Measurements from ENCODE around the gene ATP11A.

The ATP11A gene

DNA sequence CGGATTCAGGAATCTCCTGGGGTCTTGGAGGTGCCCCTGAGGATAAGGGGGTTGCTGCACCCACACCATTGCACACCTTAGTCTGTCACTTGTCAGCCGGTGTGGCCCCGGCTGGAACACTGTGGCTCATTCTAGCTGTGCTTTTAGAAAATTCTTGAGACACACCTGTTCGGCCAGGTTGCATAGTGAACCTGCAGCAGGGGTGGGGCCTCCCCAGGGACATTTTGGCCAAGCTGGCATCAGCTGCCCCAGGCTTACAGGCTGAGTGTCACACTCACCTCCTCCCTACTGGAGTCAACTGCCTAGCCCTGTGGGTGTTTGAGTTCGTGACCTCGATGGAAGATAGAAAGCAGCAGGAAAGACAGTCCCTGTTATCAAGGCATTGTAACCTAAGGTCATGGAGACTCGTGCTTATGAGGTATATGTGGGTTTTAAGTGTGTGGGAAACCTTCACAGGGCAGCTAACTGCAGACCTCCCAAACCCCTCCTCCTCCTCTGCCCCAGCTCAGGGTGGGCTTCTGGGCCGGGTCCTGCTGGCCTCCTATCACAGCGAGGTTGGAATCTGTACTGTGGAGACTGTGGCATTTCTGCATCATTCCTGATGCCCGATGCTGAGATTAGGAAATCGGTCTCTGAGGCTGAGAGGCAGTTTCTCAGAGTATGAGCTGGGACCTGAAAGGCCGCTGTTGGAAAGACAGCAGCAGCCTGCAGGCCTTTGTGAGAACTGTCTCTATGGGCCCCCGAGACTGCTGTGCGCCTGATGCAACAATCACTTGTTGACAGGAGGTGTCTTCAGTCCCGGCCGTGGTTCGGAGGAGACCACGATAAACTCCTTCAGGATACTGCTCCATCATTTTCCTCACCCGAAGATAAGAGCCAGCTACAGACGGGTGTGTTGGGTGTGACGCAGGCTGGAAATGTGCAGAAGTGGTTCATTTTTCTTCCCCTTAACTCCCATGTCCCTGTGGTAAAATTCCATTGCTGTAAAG is 72.2 kb downstream of the ATP11A start:
- DNase-seq (ENCODE audit: low spot score), result no peak

DNA sequence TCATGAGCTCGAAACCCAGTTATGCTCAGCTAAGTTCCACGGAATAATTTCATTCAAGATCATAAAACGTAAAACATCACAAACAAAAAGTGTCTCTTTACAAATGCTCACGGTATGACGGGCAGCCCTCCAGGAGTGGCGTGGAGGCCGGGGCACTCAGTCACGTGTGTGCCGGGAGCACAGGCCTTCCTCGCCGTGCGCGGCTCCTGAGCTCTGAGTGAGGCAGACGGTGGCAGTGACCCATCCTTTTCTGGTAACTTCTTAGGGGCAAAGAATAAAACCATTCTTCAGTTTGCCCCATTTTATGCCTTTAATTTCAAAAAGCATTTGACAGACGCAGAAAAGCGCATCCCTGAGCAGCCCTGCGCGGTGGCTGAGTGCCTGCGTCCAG is 72.8 kb downstream of the ATP11A start:
- no peak for DNase-seq (ENCODE audit: low spot score)

DNA sequence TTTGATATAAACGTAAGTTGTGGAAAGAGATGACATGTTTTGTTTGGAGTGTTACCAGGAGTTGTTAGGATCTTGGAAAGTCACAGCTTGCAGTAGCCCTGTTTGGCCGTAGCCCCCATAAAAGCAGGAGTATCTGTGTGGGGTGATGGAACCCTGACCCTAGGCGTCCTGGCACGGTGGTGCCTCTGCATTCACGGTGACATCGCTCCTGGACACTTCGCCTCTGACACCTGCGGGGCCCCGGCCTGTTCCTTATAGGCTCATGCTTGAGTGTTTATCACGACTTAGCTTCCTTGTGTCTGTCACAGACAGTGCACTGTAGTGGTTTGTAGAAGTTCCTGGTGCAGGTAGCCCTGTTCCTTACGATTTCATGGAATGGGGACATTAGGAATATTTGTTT is 74.2 kb downstream of the ATP11A start:
- no peak for DNase-seq (ENCODE audit: low spot score)

DNA sequence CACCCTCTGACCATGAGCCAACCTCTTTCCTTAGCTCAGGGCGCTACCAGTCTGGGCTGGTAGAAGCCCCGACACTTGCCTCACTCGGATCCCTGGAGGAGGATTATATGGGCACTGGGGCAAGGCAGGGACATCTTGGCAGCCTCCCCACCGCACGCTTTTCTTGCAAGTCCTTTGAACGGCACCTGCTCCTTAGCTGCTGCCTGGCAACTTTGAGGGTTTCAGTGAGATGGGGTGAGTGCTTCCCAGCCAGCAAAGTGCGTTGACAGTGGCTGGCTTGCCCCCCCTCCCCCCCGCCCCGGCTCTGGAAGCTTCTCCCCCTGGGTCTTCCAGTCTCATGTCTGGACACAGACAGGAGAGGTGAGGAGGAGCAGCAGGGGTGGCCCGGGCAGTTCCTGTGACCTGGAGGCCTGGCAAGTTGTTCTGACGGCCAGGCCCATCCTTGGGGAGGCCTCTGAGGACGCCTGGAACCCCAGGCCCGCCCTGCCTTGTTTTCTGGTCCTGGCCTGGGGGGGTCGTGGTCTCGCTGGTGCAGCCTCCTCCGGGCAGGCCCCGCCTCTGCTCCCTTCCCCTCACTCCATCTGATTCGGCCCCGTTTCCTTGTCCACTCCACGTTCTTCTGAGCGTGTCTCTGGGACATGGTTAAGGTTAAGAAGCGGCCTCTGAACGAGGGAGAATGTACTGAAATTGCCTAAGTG is 75.2 kb downstream of the ATP11A start:
- DNase-seq (ENCODE audit: low spot score), result no peak

DNA sequence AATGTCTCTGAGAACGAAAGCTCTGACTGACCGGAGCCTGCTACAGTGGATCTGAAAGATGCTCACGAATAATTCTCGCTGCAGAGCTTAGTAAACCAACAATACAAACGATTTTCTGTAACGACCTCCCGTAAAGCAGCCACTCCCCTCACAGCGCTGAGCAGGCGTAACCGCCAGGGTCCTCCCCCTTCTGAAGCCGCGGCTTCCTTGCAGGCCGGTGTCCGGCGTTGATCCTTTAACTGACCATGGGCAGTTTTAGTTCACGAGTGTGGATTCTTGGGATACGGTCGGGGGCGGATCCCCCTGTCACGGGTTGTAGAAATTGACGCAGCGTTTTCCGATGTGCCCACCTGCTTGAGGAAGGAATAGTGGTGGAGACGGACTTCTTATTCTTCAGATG is 75.9 kb downstream of the ATP11A start:
- DNase-seq (ENCODE audit: low spot score), result no peak

DNA sequence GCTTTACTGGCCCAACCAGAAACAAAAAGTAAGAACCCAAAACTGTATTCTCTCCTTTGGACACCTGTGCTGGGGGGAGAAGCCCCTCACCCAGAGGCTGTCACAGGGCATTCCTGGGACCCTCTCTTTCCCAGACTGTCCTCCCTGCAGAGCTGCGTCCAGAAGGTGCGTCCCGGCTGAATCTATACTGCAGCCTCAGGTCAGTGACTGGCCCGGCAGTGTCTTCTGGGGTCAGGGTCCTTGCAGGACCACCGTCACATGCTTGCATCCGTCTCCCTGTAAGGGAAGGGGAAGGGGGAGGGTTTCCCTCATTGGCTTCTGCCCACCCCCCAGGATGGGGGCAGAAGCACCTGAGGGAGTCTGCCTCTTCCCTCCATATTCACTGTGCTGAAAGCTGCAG is 76.5 kb downstream of the ATP11A start:
- DNase-seq (ENCODE audit: low spot score), result no peak

DNA sequence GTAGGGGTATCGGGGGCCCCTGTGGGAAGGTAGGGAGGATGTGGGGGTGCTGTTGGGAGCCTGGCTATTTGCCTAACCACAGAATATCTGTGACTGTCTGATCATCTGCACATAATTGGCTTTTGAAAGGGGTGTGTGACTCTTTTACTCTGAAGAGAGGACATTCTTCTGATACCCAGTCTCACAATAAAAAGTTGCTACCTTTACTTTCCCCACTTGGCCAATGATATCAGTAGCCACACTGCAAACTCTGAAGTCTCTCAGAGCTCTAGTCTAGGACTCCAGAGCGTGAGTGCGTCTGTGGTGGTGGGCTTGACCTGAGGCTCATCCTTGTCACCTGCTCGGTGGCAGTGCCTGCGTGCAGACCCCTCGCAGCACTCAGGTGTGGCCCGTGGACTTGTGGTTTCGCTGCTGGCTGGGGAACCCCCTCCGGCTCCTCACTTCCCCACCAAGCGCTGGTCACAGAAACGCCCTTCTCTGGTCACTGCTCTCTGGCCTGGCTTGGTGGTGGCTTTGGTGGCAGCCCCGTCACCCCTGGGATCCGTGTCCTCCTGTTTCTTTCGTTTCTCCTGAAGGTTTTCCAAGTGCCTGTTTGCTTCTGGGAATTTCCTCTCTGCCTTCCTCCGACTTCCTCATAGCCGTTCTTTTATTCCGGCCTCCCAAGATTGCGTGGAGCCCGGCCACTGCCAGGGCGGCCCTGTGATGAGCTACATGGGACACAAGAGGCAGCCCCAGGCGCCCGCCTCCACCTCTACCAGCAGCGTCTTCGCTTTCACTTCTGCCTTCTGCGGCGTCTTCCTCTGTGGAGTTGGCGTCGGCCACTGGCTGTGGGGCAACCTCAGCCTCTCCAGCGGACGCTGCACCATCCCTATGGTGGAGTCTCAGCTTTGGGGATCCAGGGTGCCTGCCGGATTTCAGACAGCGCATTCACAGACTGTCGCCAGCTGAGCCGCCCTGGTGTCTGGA is 78.0 kb downstream of the ATP11A start:
- no peak for DNase-seq (ENCODE audit: low spot score)

DNA sequence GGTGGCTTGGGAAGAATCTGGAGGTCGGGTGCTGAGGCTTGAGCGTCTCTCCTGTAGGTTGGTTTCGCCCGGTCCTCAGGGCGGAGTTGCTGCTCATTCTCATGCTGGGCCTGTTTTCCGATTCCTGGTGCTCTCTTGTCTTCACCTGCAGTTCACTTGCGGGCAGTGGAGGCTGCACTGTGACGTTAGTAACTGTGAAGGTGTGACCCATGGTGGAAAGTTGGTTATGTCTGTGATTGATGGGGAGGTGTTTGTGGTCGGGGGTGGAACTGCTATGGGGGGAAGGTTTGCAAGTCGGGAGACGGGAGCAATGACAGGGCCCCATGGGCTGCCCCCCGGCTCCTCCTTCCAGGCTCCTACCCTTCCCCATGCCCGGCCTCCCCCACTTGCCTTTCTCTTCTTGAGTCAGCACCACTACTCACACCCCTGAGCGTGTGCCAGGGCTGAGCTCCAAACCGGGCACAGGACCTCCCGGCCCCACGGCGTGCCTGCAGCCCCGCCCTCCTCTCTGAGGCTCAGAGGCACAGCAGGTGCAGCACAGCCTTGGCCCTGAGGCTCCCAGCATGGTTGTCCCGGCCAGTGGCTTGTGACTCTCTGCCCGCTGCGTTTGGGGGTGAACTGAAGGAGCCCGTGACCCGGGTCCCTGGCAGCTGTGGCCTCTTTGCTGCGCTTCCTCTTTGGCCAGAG is 79.1 kb downstream of the ATP11A start:
- no peak for DNase-seq (ENCODE audit: low spot score)

DNA sequence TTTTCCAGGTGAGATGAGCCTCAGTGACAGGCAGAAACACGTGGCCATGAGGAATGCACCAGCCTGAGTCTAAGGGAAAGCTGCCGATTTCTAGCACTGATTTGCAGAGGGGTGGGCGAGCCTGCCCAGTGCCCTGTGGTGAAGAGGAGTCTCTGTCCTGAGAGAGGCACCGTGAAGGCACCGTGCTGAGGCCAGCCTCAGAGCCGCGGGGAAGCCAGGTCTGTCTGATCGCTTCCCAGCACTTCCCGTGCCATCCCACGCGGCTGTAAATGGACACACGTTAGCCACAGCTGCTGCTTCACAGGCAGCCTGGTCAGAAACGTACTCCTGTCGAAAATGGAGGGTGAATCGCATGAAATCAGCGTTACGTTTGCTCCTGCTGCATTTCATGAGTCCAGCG is 79.8 kb downstream of the ATP11A start:
- no peak for DNase-seq (ENCODE audit: low spot score)

DNA sequence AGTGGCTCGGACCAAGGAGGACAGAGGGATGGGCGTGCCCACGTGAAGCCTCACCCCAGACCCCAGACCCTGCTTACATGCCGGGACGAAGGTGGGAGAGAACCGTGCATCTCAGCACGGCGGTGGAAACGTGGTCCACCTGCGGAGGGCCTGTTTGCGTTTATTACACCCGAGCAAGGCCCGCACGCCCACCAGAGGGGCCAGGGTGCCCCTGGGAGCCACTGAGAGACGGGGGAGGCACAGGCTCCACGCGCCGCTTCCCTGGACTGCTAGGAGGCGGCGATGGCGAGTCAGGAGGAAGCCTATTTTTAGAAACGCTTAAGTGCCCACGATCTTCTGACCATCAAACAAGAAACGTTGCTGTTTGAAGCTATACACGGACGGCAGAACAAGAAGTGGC is 80.7 kb downstream of the ATP11A start:
- DNase-seq (ENCODE audit: low spot score), result no peak

DNA sequence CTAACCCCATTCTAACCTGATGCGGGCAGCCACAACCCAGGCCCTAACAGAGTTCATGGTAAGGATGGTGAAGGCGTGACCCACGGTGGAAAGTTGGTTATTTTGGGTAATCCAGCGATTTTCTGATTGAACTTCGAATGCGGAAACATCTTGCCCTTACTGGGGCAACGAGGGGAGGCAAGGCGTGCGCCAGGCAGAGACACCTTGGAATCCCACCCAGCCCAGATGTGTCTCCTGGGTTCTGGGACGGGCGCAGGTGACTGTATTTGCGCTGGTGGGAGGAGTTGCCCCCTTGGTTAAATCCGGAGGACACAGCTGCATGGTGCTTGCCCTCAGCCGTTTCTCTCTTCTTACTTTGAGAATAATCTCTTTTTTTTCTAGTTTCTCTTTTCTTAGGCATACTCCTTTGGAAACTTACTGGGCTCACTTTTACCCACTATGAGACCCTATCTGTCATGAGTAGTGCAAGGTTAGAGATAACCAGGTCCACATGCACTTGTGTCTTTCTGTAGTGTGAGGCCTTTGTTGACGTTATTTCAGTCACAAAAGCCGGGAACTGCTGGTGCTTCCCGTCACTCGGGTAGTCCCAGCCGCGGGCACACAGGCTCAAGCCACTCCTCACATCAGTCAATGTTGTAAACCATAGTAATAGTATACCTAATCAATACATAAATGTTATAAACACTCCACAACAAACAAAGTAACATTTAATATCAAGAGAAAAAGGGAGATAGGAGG is 81.5 kb downstream of the ATP11A start:
- no peak for DNase-seq (ENCODE audit: low spot score)

DNA sequence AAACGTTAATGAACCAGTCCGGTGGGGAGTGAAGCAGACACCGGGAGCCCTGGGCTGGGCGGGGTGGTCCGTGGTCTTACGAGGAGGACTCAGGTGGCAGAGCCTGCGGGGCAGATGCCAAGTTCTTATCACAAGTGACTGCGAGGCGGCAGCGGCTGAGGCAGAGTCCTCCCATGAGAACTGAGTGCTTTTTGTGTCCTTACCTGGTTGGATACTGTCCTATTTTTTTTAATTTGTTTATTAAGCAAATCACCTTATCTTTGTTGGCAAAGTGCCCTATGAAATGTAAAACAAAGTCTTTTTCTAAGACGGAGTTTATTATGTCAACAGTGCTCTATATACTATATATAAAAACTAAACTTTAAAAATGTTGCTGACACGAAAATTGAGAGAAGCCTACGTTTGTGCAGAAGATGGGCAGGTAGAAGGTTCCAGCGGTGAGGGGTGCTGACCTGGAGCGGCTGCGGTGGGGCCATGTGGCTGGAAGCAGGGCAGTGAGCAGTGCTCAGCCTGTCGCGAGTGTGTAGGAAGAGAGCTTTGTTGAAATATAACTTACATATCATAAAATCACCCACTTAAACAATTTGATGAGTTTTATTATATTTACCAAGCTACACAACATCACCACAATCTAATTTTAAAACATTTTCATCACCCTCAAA is 82.2 kb downstream of the ATP11A start:
- no peak for DNase-seq (ENCODE audit: low spot score)

DNA sequence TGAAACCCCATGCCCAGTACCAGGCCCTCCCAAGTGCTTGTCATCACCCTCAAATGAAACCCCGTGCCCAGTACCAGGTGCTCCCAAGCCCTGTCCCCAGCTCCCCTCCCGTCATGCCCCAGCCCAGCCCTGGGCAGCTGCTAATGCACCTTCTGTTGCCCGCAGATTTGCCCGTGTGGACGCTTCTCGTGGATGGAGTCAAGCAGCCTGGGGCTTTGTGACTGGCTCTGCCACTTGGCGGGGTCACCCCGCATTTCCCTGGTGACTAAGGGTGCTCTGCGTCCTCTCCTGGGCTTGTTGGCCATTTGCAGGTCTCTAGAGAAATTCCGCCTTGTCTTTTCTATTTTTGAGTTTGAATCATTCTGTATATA is 82.7 kb downstream of the ATP11A start:
- no peak for DNase-seq (ENCODE audit: low spot score)

DNA sequence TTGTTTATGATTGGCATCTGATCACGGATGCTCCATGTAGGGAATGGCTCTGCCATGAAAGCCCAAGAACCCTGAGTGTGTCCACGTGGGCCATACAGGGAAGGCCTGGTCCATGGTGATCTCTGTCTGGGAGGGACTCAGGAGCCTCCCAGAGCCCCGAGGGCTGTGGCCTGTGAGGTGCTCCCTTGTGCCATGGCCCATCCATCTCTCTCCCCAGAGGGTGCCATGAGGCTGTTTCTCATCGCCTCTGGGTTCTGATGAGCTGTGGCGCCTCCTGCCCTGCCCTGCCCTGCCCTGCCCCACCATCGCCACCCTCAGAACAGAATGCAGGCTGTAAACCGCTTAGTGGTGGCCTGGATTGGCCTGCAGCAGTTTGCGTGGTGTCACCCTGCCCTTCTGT is 83.1 kb downstream of the ATP11A start:
- DNase-seq (ENCODE audit: low spot score), result no peak

DNA sequence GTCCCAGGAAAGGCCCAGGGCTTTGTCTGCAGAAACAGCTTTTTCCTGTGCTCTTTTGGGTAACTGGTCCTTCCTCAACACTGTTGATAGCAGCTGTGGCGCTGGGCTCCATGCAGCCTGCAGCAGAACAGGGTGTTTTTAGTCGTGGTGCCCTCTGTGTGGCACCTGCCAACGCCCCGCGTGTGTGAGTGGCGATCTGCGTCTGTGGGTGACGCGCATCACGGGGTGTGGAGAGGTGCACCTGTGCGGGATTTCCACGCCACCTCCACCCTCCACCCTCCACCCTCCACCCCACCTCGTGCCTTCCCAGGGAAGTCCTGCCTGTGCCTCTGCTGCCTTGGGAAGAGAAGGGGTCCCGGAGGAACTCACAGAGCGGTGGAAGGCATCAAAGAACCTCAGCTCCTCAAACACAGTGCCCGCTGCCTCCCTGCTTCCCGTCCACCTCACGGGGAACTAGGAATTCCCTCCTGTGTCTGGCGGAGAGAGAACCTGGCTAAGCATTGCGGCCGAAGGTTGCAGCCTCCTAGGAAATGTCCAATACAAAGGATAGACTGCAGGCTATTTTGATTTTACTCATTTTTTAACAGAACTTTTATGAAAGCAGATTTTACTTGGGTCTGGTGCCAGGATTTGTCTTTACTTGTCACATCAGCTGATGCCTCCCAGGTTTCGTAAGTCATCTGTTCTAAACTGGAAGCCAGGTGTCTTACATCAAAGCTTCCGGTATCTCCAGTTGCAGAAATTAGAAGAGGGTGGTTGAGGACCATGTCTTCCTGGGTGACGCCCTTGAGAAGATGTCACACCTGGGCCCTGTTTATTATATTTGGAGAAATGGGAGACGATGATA is 84.0 kb downstream of the ATP11A start:
- no peak for DNase-seq (ENCODE audit: low spot score)

DNA sequence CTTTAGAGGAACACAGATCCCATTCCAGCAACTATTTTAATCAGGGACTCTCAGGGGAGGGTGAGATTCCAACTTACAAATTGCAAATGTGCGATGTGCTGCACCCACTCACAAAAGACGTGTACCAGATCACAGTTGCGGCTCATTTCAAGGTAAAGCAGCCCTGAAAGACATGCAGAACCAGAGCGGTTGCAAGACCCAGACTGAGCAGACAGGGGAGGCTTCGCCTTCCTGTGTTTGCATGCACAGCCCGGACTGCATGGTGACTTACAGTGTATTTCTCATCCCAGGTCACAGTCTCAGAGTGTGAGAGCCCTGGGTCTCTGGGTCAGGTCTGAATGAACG is 84.6 kb downstream of the ATP11A start:
- DNase-seq (ENCODE audit: low spot score), result no peak

DNA sequence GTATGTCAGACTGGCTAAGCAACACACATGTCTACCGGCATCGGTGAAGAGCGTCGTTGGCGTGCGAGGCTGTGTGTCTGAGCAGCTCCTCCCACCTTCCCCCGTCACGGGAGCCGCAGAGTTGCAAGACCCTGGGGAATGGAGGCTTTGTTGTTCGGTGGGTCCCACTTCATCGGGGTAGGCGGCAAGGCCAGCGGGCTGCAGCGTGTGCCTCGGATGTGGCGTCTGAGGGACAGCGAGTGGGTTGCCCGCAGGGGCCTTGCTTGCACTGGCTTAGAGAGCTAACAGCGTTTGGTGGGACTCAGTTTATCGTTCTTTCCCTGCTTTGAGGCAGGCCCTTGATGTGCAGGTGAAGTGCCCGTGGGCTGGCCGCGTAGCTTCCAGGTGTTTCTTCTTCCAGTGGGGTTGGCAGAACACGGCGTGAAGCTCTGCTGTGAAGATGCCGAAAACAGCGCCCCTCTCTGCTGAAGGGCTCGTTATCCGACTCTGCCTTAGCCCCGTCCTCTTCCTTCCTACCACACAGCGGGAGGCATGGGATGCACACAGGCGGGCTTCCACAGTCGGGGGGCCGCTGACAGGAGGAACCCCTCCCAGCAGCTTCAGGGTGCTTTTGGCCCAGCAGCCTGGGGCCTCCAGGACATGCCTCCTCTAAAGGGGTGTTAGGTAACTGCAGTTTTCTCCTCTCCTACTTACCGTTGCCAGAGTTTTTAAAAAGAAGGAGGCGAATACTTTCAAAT is 85.2 kb downstream of the ATP11A start:
- DNase-seq (ENCODE audit: low spot score), result no peak

DNA sequence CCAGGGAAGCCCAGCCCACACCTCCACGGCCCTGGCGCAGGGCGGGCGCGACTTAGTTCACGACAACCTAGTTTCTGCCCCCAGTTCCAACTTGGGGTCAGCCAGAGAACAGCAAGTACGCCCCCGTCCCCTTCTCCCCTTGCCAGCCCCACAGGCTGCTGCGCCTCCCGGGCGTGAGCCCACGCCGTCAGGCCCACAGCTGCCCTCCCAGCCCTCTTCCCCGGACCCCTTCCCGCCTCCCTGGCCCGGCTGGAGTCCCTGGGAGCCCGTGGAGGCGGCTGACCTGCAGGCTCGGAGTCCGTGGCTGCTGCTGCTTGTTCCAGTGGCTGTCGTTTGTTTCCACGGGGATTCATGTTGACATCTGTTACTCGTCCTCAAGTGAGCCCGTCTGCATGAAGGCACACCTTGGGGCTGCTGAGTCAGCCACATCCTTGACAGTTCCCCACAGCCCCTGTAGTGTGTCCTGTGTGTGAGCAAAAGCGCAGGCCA is 86.0 kb downstream of the ATP11A start:
- no peak for DNase-seq (ENCODE audit: low spot score)

DNA sequence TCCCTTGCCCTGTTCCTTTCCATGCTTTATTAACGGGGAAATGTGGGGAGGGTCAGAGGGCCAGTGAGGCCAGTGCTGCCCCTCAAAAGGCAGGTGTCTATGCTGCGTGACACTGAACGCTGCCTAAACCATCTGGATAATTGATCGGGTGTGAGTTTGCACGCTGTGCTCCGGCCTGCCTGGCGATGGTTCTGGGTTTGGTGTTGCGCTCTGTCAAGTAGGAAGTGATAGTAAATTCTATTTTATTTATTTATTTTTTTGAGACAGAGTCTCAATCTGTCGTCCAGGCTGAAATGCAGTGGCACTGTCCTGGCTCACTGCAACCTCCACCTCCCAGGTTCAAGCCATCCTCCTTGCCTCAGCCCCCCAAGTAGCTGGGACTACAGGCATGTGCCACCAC is 86.5 kb downstream of the ATP11A start:
- DNase-seq (ENCODE audit: low spot score), result no peak
